Measurements from ENCODE around the gene FANCI.
"Not testable (repeated sequence)": the region's sequence is repeated elsewhere in the genome, so short reads cannot be mapped to it uniquely, and the experiment has no call there.

The FANCI gene

GRCh38 chr15:89225588-89225987, 18.2 kb upstream of the FANCI start:
- DNase-seq (ENCODE audit: low spot score): no peak

DNA sequence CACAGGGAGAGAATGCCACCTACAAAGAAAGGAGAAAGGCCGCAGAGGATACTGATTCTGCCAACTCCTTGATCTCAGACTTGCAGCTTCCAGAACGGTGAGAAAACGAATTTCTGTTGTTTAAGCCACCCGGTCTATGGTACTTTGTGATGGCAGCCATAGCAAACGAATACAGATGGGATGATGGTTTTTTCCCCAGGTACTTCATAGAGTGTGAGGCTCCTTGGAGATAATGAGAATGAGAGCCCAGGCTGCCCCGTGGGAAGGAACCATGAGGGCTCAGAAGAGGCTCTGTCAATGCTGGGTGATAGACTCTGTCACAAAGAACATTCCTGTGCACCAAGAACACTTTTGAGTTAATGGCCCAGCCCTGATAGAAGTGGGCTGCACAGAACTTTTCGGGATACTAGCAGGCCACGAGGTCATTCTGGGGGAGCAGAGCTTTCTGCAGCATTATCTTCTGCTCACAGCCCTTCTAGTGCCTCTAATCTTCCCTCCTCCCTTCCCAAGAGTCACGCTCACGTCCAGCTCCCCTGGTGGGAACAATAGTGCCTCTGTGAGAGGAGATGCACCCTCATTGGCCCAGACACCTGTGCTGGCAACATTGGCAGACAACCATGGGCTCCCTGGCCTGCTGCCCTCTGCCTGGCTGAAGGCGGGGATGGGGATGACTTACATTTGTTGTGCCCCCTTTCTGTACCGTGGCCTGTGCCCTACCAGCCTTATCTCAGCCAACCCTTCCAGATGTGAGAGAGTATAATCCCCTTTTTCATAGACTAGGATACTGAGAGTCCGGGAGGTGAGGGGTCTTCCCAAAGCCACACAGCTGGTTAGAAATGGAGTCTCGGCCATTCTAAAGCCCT, 17.2 kb upstream of the FANCI start:
- DNase-seq (ENCODE audit: low spot score): no peak

DNA sequence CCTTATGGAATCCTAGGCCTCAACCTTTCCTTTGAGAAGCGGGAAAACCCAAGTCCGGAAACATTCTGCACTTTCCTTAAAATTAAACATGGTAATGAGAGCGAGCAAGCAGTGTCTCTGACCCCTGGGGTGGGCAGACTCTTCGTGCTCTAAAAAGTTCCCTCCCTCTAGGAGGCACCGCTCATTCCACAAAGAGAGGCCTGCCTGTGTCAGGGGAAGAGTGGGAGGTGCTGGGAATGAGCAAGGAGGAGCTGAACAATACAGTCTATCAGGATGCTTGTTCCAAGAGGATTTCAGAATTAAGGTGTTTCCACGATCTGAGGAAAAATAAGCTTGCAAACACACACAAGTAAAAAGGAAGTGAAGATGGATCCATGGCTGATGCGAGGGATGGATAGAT, 16.4 kb upstream of the FANCI start:
- no peak for DNase-seq (ENCODE audit: low spot score)

DNA sequence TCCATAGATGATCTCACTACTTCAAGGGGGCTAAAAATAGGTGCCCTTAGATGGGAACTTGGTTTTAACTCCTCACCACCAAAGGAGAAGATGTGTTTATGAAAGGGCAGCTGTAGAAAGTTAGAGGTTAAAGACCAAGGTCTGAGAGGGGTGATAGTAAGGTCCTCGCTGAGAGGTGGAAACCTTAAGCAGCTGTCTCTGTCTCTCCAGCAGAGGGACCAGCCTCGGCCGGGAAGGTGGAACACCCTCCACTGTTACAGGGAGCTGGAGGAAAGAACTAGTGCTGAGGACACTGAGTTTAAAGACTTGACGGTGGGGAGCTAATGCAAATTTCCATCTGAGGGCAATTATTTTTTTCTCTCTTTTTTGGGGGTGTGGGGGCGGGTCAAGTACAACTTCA, 13.5 kb upstream of the FANCI start:
- DNase-seq (ENCODE audit: low spot score): peak; percentile 19

GRCh38 chr15:89231832-89232231, 11.9 kb upstream of the FANCI start:
- DNase-seq (ENCODE audit: low spot score): no peak

DNA sequence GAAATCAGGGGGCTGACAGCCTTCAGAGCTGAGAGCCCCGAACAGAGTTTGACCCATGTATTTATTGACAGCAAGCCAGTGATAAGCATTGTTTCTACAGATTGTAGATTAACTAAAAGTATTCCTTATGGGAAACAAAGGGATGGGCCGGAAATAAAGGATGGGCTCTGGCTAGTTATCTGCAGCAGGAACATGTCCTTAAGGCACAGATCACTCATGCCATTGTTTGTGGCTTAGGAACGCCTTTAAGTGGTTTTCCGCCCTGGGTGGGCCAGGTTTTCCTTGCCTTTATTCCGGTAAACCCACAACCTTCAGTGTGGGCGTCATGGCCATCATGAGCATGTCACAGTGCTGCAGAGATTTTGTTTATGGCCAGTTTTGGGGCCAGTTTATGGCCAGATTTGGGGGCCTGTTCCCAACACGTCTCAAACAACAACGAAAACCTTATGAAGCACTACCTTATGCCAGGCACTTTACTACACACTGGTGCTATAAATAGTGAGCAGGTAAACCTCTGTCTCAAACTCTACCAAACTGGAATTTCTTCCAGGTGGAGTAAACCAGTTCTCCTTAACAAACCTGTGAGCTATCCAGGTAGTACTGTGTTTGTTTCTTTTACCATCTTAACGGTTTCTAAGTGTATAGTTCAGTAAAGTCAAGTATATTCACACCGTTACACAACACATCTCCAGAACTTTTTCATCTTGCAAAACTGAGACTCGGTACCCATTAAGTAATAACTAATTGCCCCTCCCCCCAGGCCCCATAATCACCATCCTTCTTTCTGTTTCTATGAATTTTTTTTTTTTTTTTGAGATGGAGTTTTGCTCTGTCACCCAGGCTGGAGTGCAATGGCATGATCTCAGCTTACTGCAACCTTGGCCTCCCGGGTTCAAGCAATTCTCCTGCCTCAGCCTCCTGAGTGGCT, 3.6 kb upstream of the FANCI start:
- DNase-seq (ENCODE audit: low spot score): not testable (repeated sequence)

GRCh38 chr15:89243046-89243690, 611 bp upstream of the FANCI start:
- peak; percentile 58 for DNase-seq (ENCODE audit: low spot score)

DNA sequence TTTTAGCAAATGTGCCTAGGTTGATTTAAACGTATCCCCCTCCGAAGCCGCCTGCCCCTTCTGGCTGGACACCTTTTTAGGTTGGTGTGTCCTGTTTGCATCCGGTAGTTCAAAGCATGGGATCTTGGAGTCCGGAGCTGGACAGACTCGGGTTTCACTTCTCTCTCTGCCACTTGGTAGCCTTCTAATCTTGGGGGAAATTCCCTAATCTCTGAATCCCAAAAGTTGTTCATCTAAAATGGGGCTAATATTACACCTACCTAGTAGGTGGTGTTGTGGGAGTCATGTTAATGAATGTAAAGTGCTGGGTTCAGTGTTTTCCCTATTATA, 760 bp downstream of the FANCI start:
- no peak for DNase-seq (ENCODE audit: low spot score)

GRCh38 chr15:89247446-89247845, 3.7 kb downstream of the FANCI start:
- DNase-seq (ENCODE audit: low spot score): no peak

- no peak for DNase-seq (ENCODE audit: low spot score)
Measured at GRCh38 chr15:89248584-89248983, 4.8 kb downstream of the FANCI start.

DNA sequence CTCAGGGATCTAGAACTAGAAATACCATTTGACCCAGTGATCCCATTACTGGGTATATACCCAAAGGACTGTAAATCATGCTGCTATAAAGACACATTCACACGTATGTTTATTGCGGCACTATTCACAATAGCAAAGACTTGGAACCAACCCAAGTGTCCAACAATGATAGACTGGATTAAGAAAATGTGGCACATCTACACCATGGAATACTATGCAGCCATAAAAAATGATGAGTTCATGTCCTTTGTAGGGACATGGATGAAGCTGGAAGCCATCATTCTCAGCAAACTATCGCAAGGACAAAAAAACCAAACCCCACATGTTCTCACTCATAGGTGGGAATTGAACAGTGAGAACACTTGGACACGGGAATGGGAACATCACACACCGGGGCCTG, 6.4 kb downstream of the FANCI start:
- not testable (repeated sequence) for DNase-seq (ENCODE audit: low spot score)

- not testable (repeated sequence) for DNase-seq (ENCODE audit: low spot score)
Measured at GRCh38 chr15:89277281-89277680, 33.5 kb downstream of the FANCI start.

- peak; percentile 6 for DNase-seq (ENCODE audit: low spot score)
Measured at GRCh38 chr15:89278307-89278706, 34.5 kb downstream of the FANCI start.

DNA sequence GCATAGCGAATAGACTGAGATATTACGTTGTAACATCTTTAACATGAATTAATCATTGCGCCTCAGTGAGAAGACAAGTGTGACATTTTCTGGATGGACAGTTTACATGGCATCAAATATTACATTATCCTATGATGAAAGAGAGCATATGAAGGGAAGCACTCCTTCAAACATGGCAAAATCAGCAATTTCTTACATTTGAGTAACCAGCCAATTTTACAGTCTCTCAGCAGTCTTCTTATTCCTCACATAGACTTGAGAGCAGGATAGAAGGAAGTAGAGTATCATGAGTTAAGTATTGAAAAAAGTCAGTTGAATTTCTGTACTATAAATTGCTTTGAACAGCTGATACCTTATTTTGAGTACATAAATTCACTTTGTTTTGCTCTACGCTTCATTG, 38.9 kb downstream of the FANCI start:
- no peak for DNase-seq (ENCODE audit: low spot score)

DNA sequence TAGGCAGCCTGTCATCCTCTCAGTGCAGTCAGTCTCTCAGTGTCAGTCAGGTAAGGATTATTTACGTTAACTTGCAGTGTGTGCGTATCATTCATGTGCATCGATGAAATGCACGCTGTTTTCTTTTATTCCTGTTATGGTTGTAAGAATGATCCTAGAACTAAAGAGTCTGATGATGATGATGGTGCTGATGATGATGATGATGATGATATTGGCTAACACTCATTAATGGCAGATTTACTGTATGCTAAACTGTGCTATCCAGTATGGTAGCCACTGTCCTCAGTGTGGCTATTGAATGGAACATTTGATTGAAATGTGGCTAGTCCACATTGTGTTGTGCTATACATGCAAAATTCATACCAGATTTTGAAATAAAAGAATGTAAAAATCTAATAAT, 39.4 kb downstream of the FANCI start:
- DNase-seq (ENCODE audit: low spot score): no peak

GRCh38 chr15:89291934-89292438, 48.2 kb downstream of the FANCI start:
- no peak for DNase-seq (ENCODE audit: low spot score)

- no peak for DNase-seq (ENCODE audit: low spot score)
Measured at GRCh38 chr15:89293012-89293411, 49.2 kb downstream of the FANCI start.

DNA sequence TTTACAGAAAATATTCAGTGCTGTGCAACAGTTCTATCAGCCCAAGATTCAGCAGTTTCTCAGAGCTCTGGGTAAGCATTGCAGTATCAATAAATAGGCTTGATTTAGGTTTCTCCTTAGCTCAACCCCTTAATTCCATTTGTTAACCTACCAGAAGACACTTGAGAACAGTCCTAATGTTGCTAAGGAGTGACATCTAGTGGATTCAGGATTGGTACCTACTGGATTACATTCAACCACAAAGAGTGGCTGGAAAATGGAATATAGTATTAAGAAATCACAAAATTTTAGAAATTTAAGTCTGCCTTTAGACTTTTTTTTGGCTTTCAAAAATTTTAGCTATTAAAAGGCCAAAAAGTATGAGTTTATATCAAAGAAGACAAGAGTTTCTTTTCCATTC, 56.1 kb downstream of the FANCI start:
- peak; percentile 61 for DNase-seq (ENCODE audit: low spot score)

DNA sequence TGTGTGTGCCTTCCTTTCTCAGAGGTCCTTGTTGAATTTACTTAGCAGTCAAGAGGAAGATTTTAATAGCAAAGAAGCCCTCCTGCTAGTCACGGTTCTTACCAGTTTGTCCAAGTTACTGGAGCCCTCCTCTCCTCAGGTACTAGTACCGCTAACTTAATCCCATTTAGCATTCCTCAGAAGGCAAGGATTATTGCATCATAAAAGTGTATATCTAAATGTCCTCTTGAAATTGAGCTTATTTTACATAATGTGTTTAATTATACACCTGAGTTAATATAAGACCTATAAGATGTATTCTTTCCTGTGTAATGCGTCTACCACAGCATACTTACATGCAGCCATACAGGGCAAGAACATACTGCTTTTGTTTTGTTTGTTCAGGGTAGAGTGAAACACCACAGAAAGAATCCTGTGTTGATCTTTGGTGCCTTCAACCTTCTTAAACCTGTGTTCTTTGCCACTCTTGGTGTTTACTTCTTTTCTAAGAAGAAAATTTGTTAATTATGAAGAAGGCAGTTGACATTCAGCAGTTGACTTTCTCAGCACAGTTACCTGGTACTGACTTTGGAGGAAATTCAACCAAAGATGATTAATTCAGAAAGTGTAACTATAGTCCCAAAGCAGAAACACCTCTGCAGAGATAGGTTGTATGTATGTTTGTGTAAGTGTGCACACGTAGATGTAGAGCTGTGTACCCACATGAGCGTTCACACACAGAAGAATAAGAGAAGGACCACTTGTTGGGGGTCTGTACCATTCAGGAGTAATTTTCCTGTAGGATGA, 57.7 kb downstream of the FANCI start:
- DNase-seq (ENCODE audit: low spot score): no peak

- DNase-seq (ENCODE audit: low spot score): no peak
Measured at GRCh38 chr15:89303986-89304385, 60.2 kb downstream of the FANCI start.

DNA sequence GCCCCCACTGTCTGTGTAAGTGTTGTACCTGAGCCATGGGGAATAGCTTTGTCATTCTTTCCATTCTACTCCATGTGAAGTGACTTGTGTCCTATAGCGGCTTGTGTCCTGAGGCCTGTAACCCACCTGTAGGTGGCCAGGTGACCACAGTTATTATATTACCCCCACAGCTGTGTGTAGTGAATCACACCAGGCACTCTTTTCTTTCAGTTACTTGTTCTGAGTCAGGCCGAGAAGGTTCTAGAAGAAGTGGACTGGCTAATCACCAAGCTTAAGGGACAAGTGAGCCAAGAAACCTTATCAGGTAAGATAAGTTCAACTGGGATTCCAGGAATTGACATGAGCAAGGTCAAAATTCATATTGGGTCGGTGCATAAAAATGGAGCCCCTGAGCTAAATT, 61.6 kb downstream of the FANCI start:
- DNase-seq (ENCODE audit: low spot score): no peak
